Activated T-helper 1 cell treated with Interleukin-2 at 50 U/mL for 16 hours (primary cell): ENCODE data around the gene HERPUD1.
"Not testable (repeated sequence)": the region's sequence is repeated elsewhere in the genome, so short reads cannot be mapped to it uniquely, and the experiment has no call there.

Experiments used
- DNase-seq: peaks from one replicate; pipeline ENCODE4 v3.0.0-alpha.2; 2020; ENCODE audit warnings: low read depth

HERPUD1 gene

GRCh38 chr16:56934599-56935145 lies 2.7 kb downstream of the HERPUD1 start:
- DNase-seq = not testable (repeated sequence)

GRCh38 chr16:56935201-56935600 lies 3.3 kb downstream of the HERPUD1 start:
- no peak for DNase-seq

- DNase-seq = no peak
Measured at GRCh38 chr16:56936491-56936890, 4.5 kb downstream of the HERPUD1 start.

GRCh38 chr16:56936950-56937349 lies 5.0 kb downstream of the HERPUD1 start:
- DNase-seq = no peak

GRCh38 chr16:56938664-56939513 lies 6.9 kb downstream of the HERPUD1 start:
- DNase-seq = no peak

- no peak for DNase-seq
Measured at GRCh38 chr16:56939801-56940200, 7.9 kb downstream of the HERPUD1 start.

GRCh38 chr16:56941092-56941491 lies 9.2 kb downstream of the HERPUD1 start:
- DNase-seq = no peak

- DNase-seq = no peak
Measured at GRCh38 chr16:56941856-56942331, 10.0 kb downstream of the HERPUD1 start.

GRCh38 chr16:56943761-56944375 lies 11.9 kb downstream of the HERPUD1 start:
- DNase-seq = no peak

GRCh38 chr16:56944954-56945839 lies 13.3 kb downstream of the HERPUD1 start:
- DNase-seq = no peak

GRCh38 chr16:56945847-56946527 lies 14.0 kb downstream of the HERPUD1 start:
- no peak for DNase-seq

GRCh38 chr16:56946767-56947603 lies 15.0 kb downstream of the HERPUD1 start:
- no peak for DNase-seq

- DNase-seq = no peak
Measured at GRCh38 chr16:56947604-56947995, 15.7 kb downstream of the HERPUD1 start.

GRCh38 chr16:56948234-56948633 lies 16.3 kb downstream of the HERPUD1 start:
- no peak for DNase-seq

- no peak for DNase-seq
Measured at GRCh38 chr16:56950051-56950450, 18.1 kb downstream of the HERPUD1 start.

- no peak for DNase-seq
Measured at GRCh38 chr16:56950455-56950854, 18.5 kb downstream of the HERPUD1 start.

- peak; percentile 17 for DNase-seq
Measured at GRCh38 chr16:56950881-56951771, 19.2 kb downstream of the HERPUD1 start.

GRCh38 chr16:56953006-56953405 lies 21.1 kb downstream of the HERPUD1 start:
- no peak for DNase-seq

- DNase-seq = no peak
Measured at GRCh38 chr16:56956076-56956475, 24.1 kb downstream of the HERPUD1 start.

- DNase-seq = no peak
Measured at GRCh38 chr16:56956756-56957155, 24.8 kb downstream of the HERPUD1 start.
